Fibroblast of lung (primary cell): ENCODE data around the gene PVR.

Source experiments
- EZH2 ChIP-seq: IDR thresholded peaks from 2 replicates; pipeline ENCODE4 v1.5.1; 2012; ENCODE audit warnings: low read length, control low read depth, mild to moderate bottlenecking; ENCODE audit errors: missing control alignments
- TF ChIP-seq, protein P1 (sequence below), 2 donors: IDR thresholded peaks in 1 of 2; conservative IDR thresholded peaks in 1 of 2; 1 replicate in 1 of 2; 2 replicates in 1 of 2; pipeline ENCODE4 v1.5.1; 2011 to 2012; ENCODE audit warnings: low read length in 2 of 2, control low read depth in 1 of 2, inconsistent platforms in 1 of 2, low read depth in 1 of 2, mild to moderate bottlenecking in 1 of 2

DNA sequence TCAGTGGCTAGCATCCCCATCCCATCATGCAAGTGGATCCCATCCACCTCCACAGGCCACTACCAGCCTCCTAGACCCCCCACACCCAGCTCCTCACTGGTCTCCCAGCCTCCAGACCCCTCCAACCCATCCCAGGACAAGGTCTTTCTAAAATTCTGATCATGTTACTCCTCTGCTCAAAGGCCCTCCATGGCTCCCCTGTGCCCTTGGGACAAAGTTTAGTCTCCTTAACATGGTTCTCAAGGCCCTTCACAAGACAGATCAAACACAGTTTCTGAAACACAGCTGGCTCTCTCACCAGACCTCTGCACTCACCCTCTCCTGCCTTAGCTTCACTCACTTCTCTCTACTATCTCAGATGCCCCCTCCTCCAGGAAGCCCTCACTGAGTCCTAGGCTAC, 36.8 kb downstream of the PVR start:
- TF ChIP-seq, protein P1, sequence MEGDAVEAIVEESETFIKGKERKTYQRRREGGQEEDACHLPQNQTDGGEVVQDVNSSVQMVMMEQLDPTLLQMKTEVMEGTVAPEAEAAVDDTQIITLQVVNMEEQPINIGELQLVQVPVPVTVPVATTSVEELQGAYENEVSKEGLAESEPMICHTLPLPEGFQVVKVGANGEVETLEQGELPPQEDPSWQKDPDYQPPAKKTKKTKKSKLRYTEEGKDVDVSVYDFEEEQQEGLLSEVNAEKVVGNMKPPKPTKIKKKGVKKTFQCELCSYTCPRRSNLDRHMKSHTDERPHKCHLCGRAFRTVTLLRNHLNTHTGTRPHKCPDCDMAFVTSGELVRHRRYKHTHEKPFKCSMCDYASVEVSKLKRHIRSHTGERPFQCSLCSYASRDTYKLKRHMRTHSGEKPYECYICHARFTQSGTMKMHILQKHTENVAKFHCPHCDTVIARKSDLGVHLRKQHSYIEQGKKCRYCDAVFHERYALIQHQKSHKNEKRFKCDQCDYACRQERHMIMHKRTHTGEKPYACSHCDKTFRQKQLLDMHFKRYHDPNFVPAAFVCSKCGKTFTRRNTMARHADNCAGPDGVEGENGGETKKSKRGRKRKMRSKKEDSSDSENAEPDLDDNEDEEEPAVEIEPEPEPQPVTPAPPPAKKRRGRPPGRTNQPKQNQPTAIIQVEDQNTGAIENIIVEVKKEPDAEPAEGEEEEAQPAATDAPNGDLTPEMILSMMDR (conservative IDR thresholded peaks at IDR 0.05 in 1 of 2, IDR thresholded peaks at IDR 0.05 in 1 of 2; ENCODE audit: low read depth in 1 of 2, low read length in 2 of 2): no peak
- TF ChIP-seq EZH2: no peak
